K562 (cell line): ENCODE measurements around the gene MEGF10. TPM values are rescaled to one million over a fixed set of nuclear protein-coding genes. Genes with fewer than 3 reads are reported as not detected.

ENCODE experiments used
- CHAMP1 ChIP-seq: fragments of 450-650 bp; IDR thresholded peaks from 2 replicates; pipeline ENCODE4 v1.6.1; 2016; ENCODE audit warnings: mild to moderate bottlenecking
- CTCF ChIP-seq, 3 experiments: IDR thresholded peaks in 2 of 3; conservative IDR thresholded peaks in 1 of 3; 2 replicates each; pipeline ENCODE4 v1.5.1; 2011 to 2012; ENCODE audit warnings: low read length in 3 of 3, mild to moderate bottlenecking in 3 of 3, control low read depth in 2 of 3, improper control_type of control experiment in 1 of 3, inconsistent platforms in 1 of 3, low read depth in 1 of 3, mixed read lengths in 1 of 3, moderate library complexity in 1 of 3; ENCODE audit not compliant: insufficient read depth in 2 of 3
- FOXK2 ChIP-seq, 2 experiments: fragments of 450-650 bp; IDR thresholded peaks in 1 of 2; conservative IDR thresholded peaks in 1 of 2; 2 replicates each; pipeline ENCODE4 v1.6.1; 2016; ENCODE audit warnings: low read depth in 2 of 2, mild to moderate bottlenecking in 1 of 2
- MEIS2 ChIP-seq: fragments of 450-650 bp; IDR thresholded peaks from 2 replicates; pipeline ENCODE4 v1.6.1; 2014; ENCODE audit warnings: mild to moderate bottlenecking; ENCODE audit not compliant: partially characterized antibody
- PHF21A ChIP-seq: fragments of 450-650 bp; IDR thresholded peaks from 2 replicates; pipeline ENCODE4 v1.6.1; 2017; ENCODE audit warnings: low read depth, borderline replicate concordance
- SETDB1 ChIP-seq: IDR thresholded peaks from one replicate; pipeline ENCODE4 v1.6.1; 2012; ENCODE audit warnings: low read length, control low read depth, inconsistent platforms
- SMC3 ChIP-seq: conservative IDR thresholded peaks from 2 replicates; pipeline ENCODE4 v1.6.1; 2011; ENCODE audit warnings: low read depth, low read length, improper control_type of control experiment; ENCODE audit not compliant: insufficient read depth
- ZEB2 ChIP-seq: fragments of 450-650 bp; IDR thresholded peaks from 2 replicates; pipeline ENCODE4 v1.6.1; 2016
- ZNF592 ChIP-seq: fragments of 450-650 bp; IDR thresholded peaks from 2 replicates; pipeline ENCODE4 v1.6.1; 2017; ENCODE audit warnings: antibody characterized with exemption, mild to moderate bottlenecking
- polyA plus RNA-seq, 8 experiments: library from polyadenylated mRNA; depleted of rRNA in 4 of 8; stranded (reverse) in 5 of 8; unstranded in 3 of 8; fragments of >200 nt; fragmentation: Nextera tagmentation in 2 of 8; fragmentation: Illumina TruSeq in 1 of 8; extraction: Ambion mirVana in 2 of 8; extraction: Trizol in 1 of 8; gene quantifications; 2 replicates each; pipeline versions ENCODE4 v1.2.1 to v1.2.3, GENCODE V29; 2011 to 2014; ENCODE audit warnings: inconsistent platforms in 1 of 8, missing spikeins in 1 of 8
- total RNA-seq, 7 experiments: library from RNA; depleted of rRNA in 6 of 7; stranded (reverse); fragments of >200 nt in 6 of 7; fragmentation: Illumina TruSeq in 2 of 7; extraction: Trizol in 2 of 7; gene quantifications; 2 replicates each; pipeline versions ENCODE4 v1.2.1 to v1.2.3, GENCODE V29; 2011 to 2021; ENCODE audit warnings: low replicate concordance in 1 of 7
- TF ChIP-seq, protein P1 (sequence below): fragments of 200-800 bp; sonication (Bioruptor generic); IDR thresholded peaks from 2 replicates; pipeline ENCODE4 v1.6.1; 2017; ENCODE audit warnings: missing genetic modification characterization, missing compliant biosample characterization

MEGF10 gene
- total and polyA plus RNA-seq, 9 of the 15 experiments (the other 6 are each of a cell fraction or from before 2014, with no cell fraction given): 0.07 TPM; not detected in 8

- peak; percentile 28 for TF ChIP-seq MEIS2
- TF ChIP-seq CTCF (IDR thresholded peaks at IDR 0.05 in 2 of 3, conservative IDR thresholded peaks at IDR 0.05 in 1 of 3; ENCODE audit: insufficient read depth in 2 of 3, low read depth in 1 of 3, low read length in 3 of 3): peak; percentile 79 to 89 (median 80)
- TF ChIP-seq CHAMP1: 0 out of 2 replicates have a peak, but pooled peaks have one; percentile 20
- TF ChIP-seq, protein P1, sequence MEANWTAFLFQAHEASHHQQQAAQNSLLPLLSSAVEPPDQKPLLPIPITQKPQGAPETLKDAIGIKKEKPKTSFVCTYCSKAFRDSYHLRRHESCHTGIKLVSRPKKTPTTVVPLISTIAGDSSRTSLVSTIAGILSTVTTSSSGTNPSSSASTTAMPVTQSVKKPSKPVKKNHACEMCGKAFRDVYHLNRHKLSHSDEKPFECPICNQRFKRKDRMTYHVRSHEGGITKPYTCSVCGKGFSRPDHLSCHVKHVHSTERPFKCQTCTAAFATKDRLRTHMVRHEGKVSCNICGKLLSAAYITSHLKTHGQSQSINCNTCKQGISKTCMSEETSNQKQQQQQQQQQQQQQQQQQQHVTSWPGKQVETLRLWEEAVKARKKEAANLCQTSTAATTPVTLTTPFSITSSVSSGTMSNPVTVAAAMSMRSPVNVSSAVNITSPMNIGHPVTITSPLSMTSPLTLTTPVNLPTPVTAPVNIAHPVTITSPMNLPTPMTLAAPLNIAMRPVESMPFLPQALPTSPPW (CRISPR knock-in tag): no peak
- TF ChIP-seq SMC3: 0 out of 2 replicates have a peak, but pooled peaks have one; percentile 15
- peak; percentile 81 to 85 for TF ChIP-seq FOXK2 (conservative IDR thresholded peaks at IDR 0.05 in 1 of 2, IDR thresholded peaks at IDR 0.05 in 1 of 2; ENCODE audit: low read depth in 2 of 2)
- 0 out of 2 replicates have a peak, but pooled peaks have one; percentile 37 for TF ChIP-seq ZNF592
- no peak for TF ChIP-seq SETDB1
- TF ChIP-seq ZEB2: 0 out of 2 replicates have a peak, but pooled peaks have one; percentile 36
- TF ChIP-seq PHF21A: no peak
Observed at GRCh38 chr5:127492854-127493738, 202.5 kb downstream of the MEGF10 start (continued).
